ENCODE results near the gene CTRB2.
"Not testable (repeated sequence)": the region's sequence is repeated elsewhere in the genome, so short reads cannot be mapped to it uniquely, and the experiment has no call there.

CTRB2 gene

GRCh38 chr16:75243667-75244224 is 36.8 kb upstream of the CTRB2 start:
- no peak for DNase-seq (ENCODE audit: low read depth, low spot score)
- ChIA-PET POLR2A (interaction anchor here (2.0 to 2.1 kb wide), 2 partner anchors 11 to 62 kb away, joined by 8 to 16 read pairs; no protein-coding TSS in a partner anchor), CTCF (interaction anchor here (0.8 to 4.2 kb wide), 6 partner anchors 11 to 163 kb away, joined by 3 to 29 read pairs (median 4); no protein-coding TSS in a partner anchor)
- H3K4me3 ChIP-seq (ENCODE audit: low read depth, low read length), result no peak overlapping the region
- TF ChIP-seq CTCF (IDR thresholded peaks at IDR 0.05; ENCODE audit: insufficient read depth, low read length, missing control alignments), result no peak

- H3K4me3 ChIP-seq (ENCODE audit: low read depth, low read length); DNase-seq (ENCODE audit: low read depth, low spot score); POLR2A ChIA-PET: not testable (repeated sequence)
- CTCF ChIA-PET, result interaction anchor here (1.1 to 4.2 kb wide), 4 partner anchors 9 to 160 kb away, joined by 3 to 29 read pairs (median 7); no protein-coding TSS in a partner anchor
These were observed 35.6 kb upstream of the CTRB2 start for GRCh38 chr16:75242436-75243078.

GRCh38 chr16:75241955-75242354 is 35.0 kb upstream of the CTRB2 start:
- no peak for DNase-seq (ENCODE audit: low read depth, low spot score)
- H3K4me3 ChIP-seq (ENCODE audit: low read depth, low read length), result no peak overlapping the region
- TF ChIP-seq CTCF (IDR thresholded peaks at IDR 0.05; ENCODE audit: insufficient read depth, low read length, missing control alignments), result no peak
- ChIA-PET CTCF (no interaction called here), POLR2A (no interaction called here)

- H3K4me3 ChIP-seq (ENCODE audit: low read depth, low read length), result no peak overlapping the region
- POLR2A ChIA-PET, result no interaction called here
- TF ChIP-seq CTCF (IDR thresholded peaks at IDR 0.05; ENCODE audit: insufficient read depth, low read length, missing control alignments), result no peak
- no peak for DNase-seq (ENCODE audit: low read depth, low spot score)
- CTCF ChIA-PET, result no interaction called here
These were observed 34.5 kb upstream of the CTRB2 start for GRCh38 chr16:75241412-75241811.

- H3K4me3 ChIP-seq (ENCODE audit: low read depth, low read length); POLR2A ChIA-PET; DNase-seq (ENCODE audit: low read depth, low spot score): not testable (repeated sequence)
- CTCF ChIA-PET, result interaction anchor here (0.7 kb wide), 1 partner anchor 41 kb away, joined by 3 read pairs; no protein-coding TSS in a partner anchor
These were observed 33.7 kb upstream of the CTRB2 start for GRCh38 chr16:75240633-75241032.

- no peak for TF ChIP-seq CTCF (IDR thresholded peaks at IDR 0.05; ENCODE audit: insufficient read depth, low read length, missing control alignments)
- CTCF ChIA-PET, result interaction anchor here (0.9 to 11.6 kb wide), 5 partner anchors 10 to 163 kb away, joined by 3 to 221 read pairs (median 8); no protein-coding TSS in a partner anchor
- no peak for DNase-seq (ENCODE audit: low read depth, low spot score)
- POLR2A ChIA-PET, result interaction anchor here (0.8 to 1.1 kb wide), 2 partner anchors 10 to 14 kb away, joined by 3 to 4 read pairs; no protein-coding TSS in a partner anchor
- no peak overlapping the region for H3K4me3 ChIP-seq (ENCODE audit: low read depth, low read length)
These were observed 32.7 kb upstream of the CTRB2 start for GRCh38 chr16:75239542-75240122.

- no peak overlapping the region for H3K4me3 ChIP-seq (ENCODE audit: low read depth, low read length)
- TF ChIP-seq CTCF (IDR thresholded peaks at IDR 0.05; ENCODE audit: insufficient read depth, low read length, missing control alignments), result peak; percentile 11
- no peak for DNase-seq (ENCODE audit: low read depth, low spot score)
- POLR2A ChIA-PET, result interaction anchor here (0.8 to 1.1 kb wide), 2 partner anchors 11 to 14 kb away, joined by 3 to 4 read pairs; no protein-coding TSS in a partner anchor
- CTCF ChIA-PET, result interaction anchor here (0.9 to 11.6 kb wide), 6 partner anchors 11 to 164 kb away, joined by 3 to 221 read pairs (median 6); no protein-coding TSS in a partner anchor
These were observed 32.0 kb upstream of the CTRB2 start for GRCh38 chr16:75238853-75239541.
